ENCODE measurements around the gene SYNDIG1. TPM values are rescaled to one million over a fixed set of nuclear protein-coding genes. Genes with fewer than 3 reads are reported as not detected.

Gene SYNDIG1
- total RNA-seq, 1 donor: 2.2 TPM

GRCh38 chr20:24451428-24451827, 18.0 kb upstream of the SYNDIG1 start:
- Histone ChIP-seq H3K9me3 (ENCODE audit: low read depth, low read length) (no peaks in the 10 kb centered on the region), H3K4me1 (ENCODE audit: insufficient read depth, low read length) (no peaks in the 10 kb centered on the region), H3K36me3 (ENCODE audit: insufficient read depth, low read length) (no peaks in the 10 kb centered on the region), H3K27ac (ENCODE audit: low read depth, low read length) (no peak overlapping the region), H4K20me1 (ENCODE audit: insufficient read depth, low read length) (no peaks in the 10 kb centered on the region), H3K4me3 (ENCODE audit: insufficient read depth, low read length) (no peak overlapping the region), H3K27me3 (ENCODE audit: insufficient read depth, low read length) (peaks cover 16% of the 10 kb centered on the region), H2AFZ (ENCODE audit: low read length) (no peak overlapping the region), H3K4me2 (ENCODE audit: insufficient read depth, low read length) (no peak overlapping the region), H3K79me2 (ENCODE audit: insufficient read depth, low read length) (no peaks in the 10 kb centered on the region)
- TF ChIP-seq CTCF (IDR thresholded peaks at IDR 0.05; ENCODE audit: extremely low read depth, low read depth, low read length): no peak
- DNase-seq (ENCODE audit: insufficient read length, low spot score, missing footprints): no peak

GRCh38 chr20:24452016-24452415, 17.4 kb upstream of the SYNDIG1 start:
- no peaks in the 10 kb centered on the region for H3K79me2 ChIP-seq (ENCODE audit: insufficient read depth, low read length)
- H4K20me1 ChIP-seq (ENCODE audit: insufficient read depth, low read length): no peaks in the 10 kb centered on the region
- peaks cover 20% of the 10 kb centered on the region for H3K27me3 ChIP-seq (ENCODE audit: insufficient read depth, low read length)
- no peak overlapping the region for H2AFZ ChIP-seq (ENCODE audit: low read length)
- H3K36me3 ChIP-seq (ENCODE audit: insufficient read depth, low read length): no peaks in the 10 kb centered on the region
- TF ChIP-seq CTCF (IDR thresholded peaks at IDR 0.05; ENCODE audit: extremely low read depth, low read depth, low read length): no peak
- no peaks in the 10 kb centered on the region for H3K4me1 ChIP-seq (ENCODE audit: insufficient read depth, low read length)
- H3K4me2 ChIP-seq (ENCODE audit: insufficient read depth, low read length): no peak overlapping the region
- H3K4me3 ChIP-seq (ENCODE audit: insufficient read depth, low read length): no peak overlapping the region
- no peaks in the 10 kb centered on the region for H3K9me3 ChIP-seq (ENCODE audit: low read depth, low read length)
- DNase-seq (ENCODE audit: insufficient read length, low spot score, missing footprints): no peak
- H3K27ac ChIP-seq (ENCODE audit: low read depth, low read length): no peak overlapping the region

- Histone ChIP-seq H3K9me3 (ENCODE audit: low read depth, low read length) (no peaks in the 10 kb centered on the region), H4K20me1 (ENCODE audit: insufficient read depth, low read length) (no peaks in the 10 kb centered on the region), H3K4me1 (ENCODE audit: insufficient read depth, low read length) (no peaks in the 10 kb centered on the region), H3K4me2 (ENCODE audit: insufficient read depth, low read length) (no peak overlapping the region), H3K27me3 (ENCODE audit: insufficient read depth, low read length) (peaks cover 25% of the 10 kb centered on the region), H3K79me2 (ENCODE audit: insufficient read depth, low read length) (no peaks in the 10 kb centered on the region), H3K27ac (ENCODE audit: low read depth, low read length) (no peak overlapping the region), H3K36me3 (ENCODE audit: insufficient read depth, low read length) (no peaks in the 10 kb centered on the region), H2AFZ (ENCODE audit: low read length) (no peak overlapping the region), H3K4me3 (ENCODE audit: insufficient read depth, low read length) (no peak overlapping the region)
- no peak for DNase-seq (ENCODE audit: insufficient read length, low spot score, missing footprints)
- TF ChIP-seq CTCF (IDR thresholded peaks at IDR 0.05; ENCODE audit: extremely low read depth, low read depth, low read length): no peak
Measured at GRCh38 chr20:24452498-24453127, 16.8 kb upstream of the SYNDIG1 start.

- Histone ChIP-seq H3K4me1 (ENCODE audit: insufficient read depth, low read length) (no peaks in the 10 kb centered on the region), H3K9me3 (ENCODE audit: low read depth, low read length) (no peaks in the 10 kb centered on the region), H3K27ac (ENCODE audit: low read depth, low read length) (no peak overlapping the region), H3K4me3 (ENCODE audit: insufficient read depth, low read length) (no peak overlapping the region), H3K4me2 (ENCODE audit: insufficient read depth, low read length) (no peak overlapping the region), H2AFZ (ENCODE audit: low read length) (no peak overlapping the region), H3K79me2 (ENCODE audit: insufficient read depth, low read length) (no peaks in the 10 kb centered on the region), H3K27me3 (ENCODE audit: insufficient read depth, low read length) (peaks cover 28% of the 10 kb centered on the region), H4K20me1 (ENCODE audit: insufficient read depth, low read length) (no peaks in the 10 kb centered on the region), H3K36me3 (ENCODE audit: insufficient read depth, low read length) (no peaks in the 10 kb centered on the region)
- no peak for TF ChIP-seq CTCF (IDR thresholded peaks at IDR 0.05; ENCODE audit: extremely low read depth, low read depth, low read length)
- DNase-seq (ENCODE audit: insufficient read length, low spot score, missing footprints): no peak
Measured at GRCh38 chr20:24453869-24454268, 15.6 kb upstream of the SYNDIG1 start.
